Breast epithelium (tissue), 3 donors: ENCODE measurements around the gene PRKCE.

Experiments used
- POLR2AphosphoS5 ChIP-seq, 3 donors: sonication (generic); formaldehyde crosslinking; IDR thresholded peaks; one replicate each; pipeline ENCODE4 v1.6.1; 2017; ENCODE audit warnings: antibody characterized with exemption in 3 of 3
- TF ChIP-seq, protein P1 (sequence below), 3 donors: fragments of 450-650 bp; IDR thresholded peaks; one replicate each; pipeline ENCODE4 v1.5.1; 2016 to 2017; ENCODE audit warnings: antibody characterized with exemption in 3 of 3, mild to moderate bottlenecking in 3 of 3, moderate library complexity in 3 of 3

- no peak for TF ChIP-seq POLR2AphosphoS5 (IDR thresholded peaks at IDR 0.05)
- TF ChIP-seq, protein P1, sequence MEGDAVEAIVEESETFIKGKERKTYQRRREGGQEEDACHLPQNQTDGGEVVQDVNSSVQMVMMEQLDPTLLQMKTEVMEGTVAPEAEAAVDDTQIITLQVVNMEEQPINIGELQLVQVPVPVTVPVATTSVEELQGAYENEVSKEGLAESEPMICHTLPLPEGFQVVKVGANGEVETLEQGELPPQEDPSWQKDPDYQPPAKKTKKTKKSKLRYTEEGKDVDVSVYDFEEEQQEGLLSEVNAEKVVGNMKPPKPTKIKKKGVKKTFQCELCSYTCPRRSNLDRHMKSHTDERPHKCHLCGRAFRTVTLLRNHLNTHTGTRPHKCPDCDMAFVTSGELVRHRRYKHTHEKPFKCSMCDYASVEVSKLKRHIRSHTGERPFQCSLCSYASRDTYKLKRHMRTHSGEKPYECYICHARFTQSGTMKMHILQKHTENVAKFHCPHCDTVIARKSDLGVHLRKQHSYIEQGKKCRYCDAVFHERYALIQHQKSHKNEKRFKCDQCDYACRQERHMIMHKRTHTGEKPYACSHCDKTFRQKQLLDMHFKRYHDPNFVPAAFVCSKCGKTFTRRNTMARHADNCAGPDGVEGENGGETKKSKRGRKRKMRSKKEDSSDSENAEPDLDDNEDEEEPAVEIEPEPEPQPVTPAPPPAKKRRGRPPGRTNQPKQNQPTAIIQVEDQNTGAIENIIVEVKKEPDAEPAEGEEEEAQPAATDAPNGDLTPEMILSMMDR (IDR thresholded peaks at IDR 0.05) = no peak
Measured at GRCh38 chr2:46157966-46158310, 506.5 kb downstream of the PRKCE start.
